SK-N-SH treated with all-trans-retinoic acid at 6 μM for 48 hours (cell line): ENCODE results near the gene TRA2A.

Experiments used
- CREB5 ChIP-seq: fragments of 250-450 bp; sonication (Bioruptor Pico); IDR thresholded peaks from 2 replicates; pipeline ENCODE4 v1.5.1; 2020; ENCODE audit warnings: low read depth, mild to moderate bottlenecking, moderate library complexity
- CSDC2 ChIP-seq: fragments of 250-450 bp; sonication (Bioruptor Pico); IDR thresholded peaks from 2 replicates; pipeline ENCODE4 v1.5.0; 2020; ENCODE audit warnings: mild to moderate bottlenecking, moderate library complexity
- ESRRG ChIP-seq: fragments of 250-450 bp; sonication (Bioruptor Pico); IDR thresholded peaks from 2 replicates; pipeline ENCODE4 v1.6.1; 2021; ENCODE audit warnings: mild to moderate bottlenecking
- POU6F1 ChIP-seq: fragments of 250-450 bp; sonication (Bioruptor Pico); IDR thresholded peaks from 2 replicates; pipeline ENCODE4 v1.8.0; 2021; ENCODE audit warnings: low read depth, mild to moderate bottlenecking, moderate library complexity, borderline replicate concordance
- PPARA ChIP-seq: fragments of 250-450 bp; sonication (Bioruptor Pico); IDR thresholded peaks from 2 replicates; pipeline ENCODE4 v1.5.0; 2020; ENCODE audit warnings: mild to moderate bottlenecking, borderline replicate concordance
- RARB ChIP-seq: fragments of 250-450 bp; sonication (Bioruptor Pico); IDR thresholded peaks from 2 replicates; pipeline ENCODE4 v1.8.0; 2021; ENCODE audit warnings: mild to moderate bottlenecking, moderate library complexity
- TOX ChIP-seq: fragments of 250-450 bp; sonication (Bioruptor Pico); IDR thresholded peaks from 2 replicates; pipeline ENCODE4 v1.8.0; 2021; ENCODE audit warnings: mild to moderate bottlenecking, moderate library complexity, borderline replicate concordance
- ZC3H10 ChIP-seq: fragments of 250-450 bp; sonication (Bioruptor Pico); IDR thresholded peaks from 2 replicates; pipeline ENCODE4 v1.5.1; 2021; ENCODE audit warnings: mild to moderate bottlenecking, moderate library complexity
- ZFP3 ChIP-seq: fragments of 250-450 bp; sonication (Bioruptor Pico); IDR thresholded peaks from 2 replicates; pipeline ENCODE4 v1.5.0; 2020; ENCODE audit warnings: mild to moderate bottlenecking, moderate library complexity
- ZFP30 ChIP-seq: fragments of 450-650 bp; formaldehyde crosslinking; IDR thresholded peaks from 2 replicates; pipeline ENCODE4 v1.5.0; 2022; ENCODE audit warnings: mild to moderate bottlenecking, moderate library complexity
- ZNF565 ChIP-seq: fragments of 450-650 bp; formaldehyde crosslinking; conservative IDR thresholded peaks from 2 replicates; pipeline ENCODE4 v1.5.0; 2020; ENCODE audit warnings: low read depth, mild to moderate bottlenecking, moderate library complexity
- ZNF70 ChIP-seq: fragments of 450-650 bp; formaldehyde crosslinking; IDR thresholded peaks from 2 replicates; pipeline ENCODE4 v1.5.0; 2020; ENCODE audit warnings: mild to moderate bottlenecking, moderate library complexity
- TF ChIP-seq, protein P1 (sequence below): fragments of 250-450 bp; sonication (Bioruptor Pico); IDR thresholded peaks from 2 replicates; pipeline ENCODE4 v1.8.0; 2020; ENCODE audit warnings: mild to moderate bottlenecking, moderate library complexity, borderline replicate concordance

GRCh38 chr7:23545493-23545892, 13.7 kb upstream of the TRA2A start:
- TF ChIP-seq RARB (CRISPR knock-in tag) (no peak), CREB5 (CRISPR knock-in tag) (no peak), ESRRG (CRISPR knock-in tag) (no peak), ZNF565 (CRISPR knock-in tag) (no peak), PPARA (CRISPR knock-in tag) (no peak), ZFP30 (CRISPR knock-in tag) (no peak), ZC3H10 (CRISPR knock-in tag) (no peak), TOX (no peak), ZFP3 (CRISPR knock-in tag) (no peak), ZNF70 (CRISPR knock-in tag) (no peak), POU6F1 (no peak), CSDC2 (CRISPR knock-in tag) (no peak)
- TF ChIP-seq, protein P1, sequence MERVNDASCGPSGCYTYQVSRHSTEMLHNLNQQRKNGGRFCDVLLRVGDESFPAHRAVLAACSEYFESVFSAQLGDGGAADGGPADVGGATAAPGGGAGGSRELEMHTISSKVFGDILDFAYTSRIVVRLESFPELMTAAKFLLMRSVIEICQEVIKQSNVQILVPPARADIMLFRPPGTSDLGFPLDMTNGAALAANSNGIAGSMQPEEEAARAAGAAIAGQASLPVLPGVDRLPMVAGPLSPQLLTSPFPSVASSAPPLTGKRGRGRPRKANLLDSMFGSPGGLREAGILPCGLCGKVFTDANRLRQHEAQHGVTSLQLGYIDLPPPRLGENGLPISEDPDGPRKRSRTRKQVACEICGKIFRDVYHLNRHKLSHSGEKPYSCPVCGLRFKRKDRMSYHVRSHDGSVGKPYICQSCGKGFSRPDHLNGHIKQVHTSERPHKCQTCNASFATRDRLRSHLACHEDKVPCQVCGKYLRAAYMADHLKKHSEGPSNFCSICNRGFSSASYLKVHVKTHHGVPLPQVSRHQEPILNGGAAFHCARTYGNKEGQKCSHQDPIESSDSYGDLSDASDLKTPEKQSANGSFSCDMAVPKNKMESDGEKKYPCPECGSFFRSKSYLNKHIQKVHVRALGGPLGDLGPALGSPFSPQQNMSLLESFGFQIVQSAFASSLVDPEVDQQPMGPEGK (CRISPR knock-in tag), result no peak
